Neural cell (in vitro differentiated cells): ENCODE measurements around the gene KIF4A. TPM values are rescaled to one million over a fixed set of nuclear protein-coding genes. Genes with fewer than 3 reads are reported as not detected.

Experiments used
- H2AFZ ChIP-seq: fragments of 200-600, 300-800 bp; sonication (generic), shearing (Covaris generic); 2 replicates; pipeline ENCODE4 v1.6.0; 2014; ENCODE audit warnings: low read depth, mild to moderate bottlenecking, antibody characterized with exemption, low read length, moderate library complexity
- H3F3A ChIP-seq: fragments of 200-600 bp; shearing (Covaris generic); 2 replicates; pipeline ENCODE4 v1.6.1; 2016; ENCODE audit warnings: mild to moderate bottlenecking, moderate library complexity, mixed read lengths, antibody characterized with exemption, low read length; ENCODE audit not compliant: insufficient read depth, poor library complexity, severe bottlenecking
- H3K27ac ChIP-seq: fragments of 200-600, 300-800 bp; sonication (generic), shearing (Covaris generic); 2 replicates; pipeline ENCODE4 v1.5.1; 2014; ENCODE audit warnings: mild to moderate bottlenecking, low read length, moderate library complexity
- H3K27me3 ChIP-seq: fragments of 300-800, 200-600 bp; sonication (generic), shearing (Covaris generic); 2 replicates; pipeline ENCODE4 v1.6.0; 2014; ENCODE audit warnings: mild to moderate bottlenecking, low read depth, low read length, moderate library complexity; ENCODE audit not compliant: insufficient read depth
- H3K36me3 ChIP-seq: fragments of 300-800, 200-600 bp; sonication (generic), shearing (Covaris generic); 2 replicates; pipeline ENCODE4 v1.5.1; 2014; ENCODE audit warnings: mild to moderate bottlenecking, antibody characterized with exemption, low read length, moderate library complexity; ENCODE audit not compliant: insufficient read depth
- H3K4me2 ChIP-seq: fragments of 300-800, 200-600 bp; sonication (generic), shearing (Covaris generic); 2 replicates; pipeline ENCODE4 v1.6.0; 2014; ENCODE audit warnings: mild to moderate bottlenecking, low read length
- H3K4me3 ChIP-seq: fragments of 300-800, 200-600 bp; sonication (generic), shearing (Covaris generic); 2 replicates; pipeline ENCODE4 v1.5.1; 2014; ENCODE audit warnings: mild to moderate bottlenecking, low read length, moderate library complexity
- H3K79me2 ChIP-seq: fragments of 200-600 bp; shearing (Covaris generic); replicated peaks from 2 replicates; pipeline ENCODE4 v1.6.0; 2014; ENCODE audit warnings: mild to moderate bottlenecking, low read length, moderate library complexity; ENCODE audit not compliant: insufficient read depth
- H3K9ac ChIP-seq: fragments of 300-800, 200-600 bp; sonication (generic), shearing (Covaris generic); 2 replicates; pipeline ENCODE4 v1.6.1; 2016; ENCODE audit warnings: mild to moderate bottlenecking, low read length, mixed read lengths
- H3K9me2 ChIP-seq: fragments of 200-600 bp; shearing (Covaris generic); 2 replicates; pipeline ENCODE4 v1.6.1; 2016; ENCODE audit warnings: mild to moderate bottlenecking, low read length, mixed read lengths; ENCODE audit not compliant: insufficient read depth
- H3K9me3 ChIP-seq: fragments of 200-600, 300-800 bp; sonication (generic), shearing (Covaris generic); 2 replicates; pipeline ENCODE4 v1.6.1; 2016; ENCODE audit warnings: mild to moderate bottlenecking, mixed run types, low read length, moderate library complexity, mixed read lengths
- H4K20me1 ChIP-seq: fragments of 200-600 bp; shearing (Covaris generic); 2 replicates; pipeline ENCODE4 v1.6.1; 2016; ENCODE audit warnings: mild to moderate bottlenecking, mixed run types; ENCODE audit not compliant: insufficient read depth
- CTCF ChIP-seq: fragments of 450-650 bp; IDR thresholded peaks from 2 replicates; pipeline ENCODE4 v1.5.1; 2014; ENCODE audit warnings: antibody characterized with exemption, mild to moderate bottlenecking, moderate library complexity; ENCODE audit not compliant: poor library complexity, severe bottlenecking
- EP300 ChIP-seq: fragments of 450-650 bp; conservative IDR thresholded peaks from 2 replicates; pipeline ENCODE4 v1.6.1; 2014; ENCODE audit warnings: antibody characterized with exemption, mild to moderate bottlenecking, moderate library complexity; ENCODE audit not compliant: poor library complexity, severe bottlenecking
- POLR2AphosphoS5 ChIP-seq: IDR thresholded peaks from 2 replicates; pipeline ENCODE4 v1.6.1; 2012
- RAD21 ChIP-seq: fragments of 450-650 bp; conservative IDR thresholded peaks from 2 replicates; pipeline ENCODE4 v1.6.1; 2014; ENCODE audit warnings: antibody characterized with exemption, mild to moderate bottlenecking, moderate library complexity
- SMC3 ChIP-seq: fragments of 450-650 bp; conservative IDR thresholded peaks from 2 replicates; pipeline ENCODE4 v1.6.1; 2014; ENCODE audit warnings: antibody characterized with exemption, mild to moderate bottlenecking, moderate library complexity; ENCODE audit not compliant: poor library complexity
- TAF1 ChIP-seq: IDR thresholded peaks from 2 replicates; pipeline ENCODE4 v1.6.1; 2012; ENCODE audit warnings: low read depth
- polyA plus RNA-seq: library from polyadenylated mRNA; depleted of rRNA; stranded (reverse); fragments of >200 nt; gene quantifications from 2 replicates; pipeline ENCODE4 v1.2.3, GENCODE V29; 2014

KIF4A gene
- polyA plus RNA-seq, 1 donor from 2014 or later: 1.1 TPM

DNA sequence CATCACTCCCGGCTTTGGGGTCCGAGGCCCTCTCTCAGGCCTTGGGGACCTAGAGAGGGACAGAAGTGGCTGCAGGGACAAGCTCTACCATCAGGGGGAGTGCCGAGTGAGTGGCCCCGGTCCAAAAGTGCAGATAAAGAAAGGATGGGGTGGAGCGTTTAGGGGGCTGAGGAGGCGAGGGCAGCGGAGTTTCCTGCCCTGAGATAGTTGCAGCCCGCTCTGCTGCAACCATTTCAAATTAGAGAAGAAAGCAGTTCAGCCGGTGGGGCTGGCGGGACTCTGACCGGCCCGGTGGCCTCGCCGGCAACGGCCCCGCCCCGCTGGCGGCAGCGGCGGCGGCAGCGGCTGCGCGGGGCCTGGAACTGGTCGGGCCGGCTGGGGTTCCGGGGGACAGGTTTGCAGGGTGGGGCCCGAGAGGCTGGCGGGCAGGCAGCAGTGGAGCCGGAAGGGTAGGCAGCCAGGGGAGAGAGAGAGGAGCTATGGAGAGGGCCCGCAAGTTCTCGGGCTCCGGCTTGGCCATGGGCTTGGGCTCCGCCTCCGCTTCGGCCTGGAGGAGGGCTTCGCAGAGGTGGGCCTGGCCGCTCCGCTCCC, 162.3 kb downstream of the KIF4A start:
- Histone ChIP-seq H2AFZ (no peak overlapping the region), H3K9ac (no peak overlapping the region), H3K27me3 (no peaks in the 10 kb centered on the region), H3K9me2 (no peaks in the 10 kb centered on the region), H3K79me2 (peaks cover 22% of the 10 kb centered on the region), H3K27ac (no peak overlapping the region), H3K36me3 (no peaks in the 10 kb centered on the region), H3F3A (no peaks in the 10 kb centered on the region), H3K4me2 (no peak overlapping the region), H3K4me3 (no peak overlapping the region), H3K9me3 (no peaks in the 10 kb centered on the region), H4K20me1 (no peaks in the 10 kb centered on the region)
- no peak for TF ChIP-seq SMC3
- TF ChIP-seq EP300: no peak
- peak; percentile 38 for TF ChIP-seq CTCF

GRCh38 chrX:70453024-70453618, 163.2 kb downstream of the KIF4A start:
- Histone ChIP-seq H3K27ac (no peak overlapping the region), H3K9me2 (no peaks in the 10 kb centered on the region), H3K79me2 (peaks cover 23% of the 10 kb centered on the region), H3K27me3 (no peaks in the 10 kb centered on the region), H3K9ac (no peak overlapping the region), H3F3A (no peaks in the 10 kb centered on the region), H4K20me1 (no peaks in the 10 kb centered on the region), H3K4me3 (no peak overlapping the region), H3K9me3 (no peaks in the 10 kb centered on the region), H2AFZ (no peak overlapping the region), H3K4me2 (no peak overlapping the region), H3K36me3 (no peaks in the 10 kb centered on the region)
- no peak for TF ChIP-seq SMC3

- Histone ChIP-seq H2AFZ (no peak overlapping the region), H3K4me3 (peak overlapping the region; percentile 62), H3K36me3 (no peaks in the 10 kb centered on the region), H3K9me3 (no peaks in the 10 kb centered on the region), H4K20me1 (no peaks in the 10 kb centered on the region), H3K9me2 (no peaks in the 10 kb centered on the region), H3K4me2 (peak overlapping the region; percentile 35), H3K79me2 (peaks cover 23% of the 10 kb centered on the region), H3K27ac (peak overlapping the region; percentile 70), H3K27me3 (no peaks in the 10 kb centered on the region), H3K9ac (peak overlapping the region; percentile 75), H3F3A (no peaks in the 10 kb centered on the region)
- TF ChIP-seq CTCF (peak; percentile 75), SMC3 (peak; percentile 55), POLR2AphosphoS5 (no peak), TAF1 (no peak), RAD21 (peak; percentile 62)
Measured at GRCh38 chrX:70454441-70455365, 164.8 kb downstream of the KIF4A start.
